Neuronal stem cell (in vitro differentiated cells): ENCODE results near the gene RIMKLB.

ENCODE experiments used
- DNase-seq: peaks from one replicate; pipeline ENCODE4 v3.0.0-alpha.2; 2013; ENCODE audit warnings: low spot score
- H2AFZ ChIP-seq: one replicate; pipeline ENCODE4 v1.6.1; 2013; ENCODE audit warnings: mild to moderate bottlenecking, low read length, inconsistent platforms
- H2AK5ac ChIP-seq: 2 replicates; pipeline ENCODE4 v1.6.1; 2013; ENCODE audit warnings: low read depth, mild to moderate bottlenecking, inconsistent platforms, low read length, moderate library complexity, mixed read lengths
- H2BK120ac ChIP-seq: 2 replicates; pipeline ENCODE4 v1.6.1; 2013; ENCODE audit warnings: low read depth, mild to moderate bottlenecking, inconsistent platforms, low read length, moderate library complexity, mixed read lengths
- H2BK12ac ChIP-seq: one replicate; pipeline ENCODE4 v1.6.1; 2013; ENCODE audit warnings: low read length, inconsistent platforms
- H2BK15ac ChIP-seq: 2 replicates; pipeline ENCODE4 v1.6.1; 2013; ENCODE audit warnings: mild to moderate bottlenecking, low read length, inconsistent platforms, mixed read lengths
- H2BK5ac ChIP-seq: one replicate; pipeline ENCODE4 v1.6.1; 2013; ENCODE audit warnings: inconsistent platforms, mild to moderate bottlenecking, low read length, moderate library complexity
- H3K14ac ChIP-seq: one replicate; pipeline ENCODE4 v1.6.1; 2013; ENCODE audit warnings: low read length, inconsistent platforms
- H3K18ac ChIP-seq: 2 replicates; pipeline ENCODE4 v1.6.1; 2013; ENCODE audit warnings: low read length, inconsistent platforms
- H3K23ac ChIP-seq: 2 replicates; pipeline ENCODE4 v1.6.1; 2013; ENCODE audit warnings: low read depth, mild to moderate bottlenecking, mixed read lengths, low read length, inconsistent platforms; ENCODE audit not compliant: poor library complexity
- H3K27ac ChIP-seq: replicated peaks from 3 replicates; pipeline ENCODE4 v1.5.1; 2013; ENCODE audit warnings: low read length, inconsistent platforms
- H3K27me3 ChIP-seq, 3 experiments: 2 replicates each; pipeline ENCODE4 v1.6.1; 2013; ENCODE audit warnings: low read length in 3 of 3, mild to moderate bottlenecking in 2 of 3, inconsistent platforms in 1 of 3, low read depth in 1 of 3, mixed read lengths in 1 of 3, moderate library complexity in 1 of 3; ENCODE audit not compliant: control insufficient read depth in 3 of 3, insufficient read depth in 3 of 3
- H3K36me3 ChIP-seq, 2 donors: replicated peaks in 1 of 2; 2 replicates each; pipeline ENCODE4 v1.6.1; 2013; ENCODE audit warnings: low read length in 2 of 2; ENCODE audit not compliant: control insufficient read depth in 2 of 2, insufficient read depth in 2 of 2
- H3K4ac ChIP-seq: 2 replicates; pipeline ENCODE4 v1.6.1; 2013; ENCODE audit warnings: inconsistent platforms, mild to moderate bottlenecking, low read length, moderate library complexity
- H3K4me1 ChIP-seq, 2 donors: 1 replicate in 1 of 2; 2 replicates in 1 of 2; pipeline ENCODE4 v1.6.1; 2013; ENCODE audit warnings: low read length in 2 of 2, low read depth in 1 of 2; ENCODE audit not compliant: control insufficient read depth in 2 of 2, insufficient read depth in 1 of 2
- H3K4me2 ChIP-seq: one replicate; pipeline ENCODE4 v1.6.1; 2013; ENCODE audit warnings: mild to moderate bottlenecking, low read length, inconsistent platforms; ENCODE audit not compliant: insufficient read depth, poor library complexity, severe bottlenecking
- H3K4me3 ChIP-seq, 2 donors: 2 replicates each; pipeline ENCODE4 v1.5.1; 2013; ENCODE audit warnings: low read length in 2 of 2, mild to moderate bottlenecking in 2 of 2, inconsistent platforms in 1 of 2, moderate library complexity in 1 of 2
- H3K79me1 ChIP-seq: one replicate; pipeline ENCODE4 v1.6.1; 2013; ENCODE audit warnings: low read depth, mild to moderate bottlenecking, inconsistent platforms, low read length, moderate library complexity
- H3K9ac ChIP-seq: one replicate; pipeline ENCODE4 v1.6.1; 2013; ENCODE audit warnings: mild to moderate bottlenecking, low read depth, low read length, inconsistent platforms; ENCODE audit not compliant: poor library complexity
- H3K9me3 ChIP-seq, 2 donors: replicated peaks in 1 of 2; 2 replicates each; pipeline versions ENCODE3 to v1.6.1; 2013; ENCODE audit warnings: low read length in 2 of 2, mild to moderate bottlenecking in 2 of 2, inconsistent platforms in 1 of 2, low read depth in 1 of 2, mixed read lengths in 1 of 2, moderate library complexity in 1 of 2; ENCODE audit not compliant: control insufficient read depth in 2 of 2, insufficient read depth in 1 of 2
- H4K8ac ChIP-seq: one replicate; pipeline ENCODE4 v1.6.1; 2013; ENCODE audit warnings: low read depth, mild to moderate bottlenecking, inconsistent platforms, low read length, moderate library complexity
- H4K91ac ChIP-seq: one replicate; pipeline ENCODE4 v1.6.1; 2013; ENCODE audit warnings: low read length, low read depth, mild to moderate bottlenecking, inconsistent platforms; ENCODE audit not compliant: poor library complexity
- WGBS, 2 donors: extraction: QIAGEN DNeasy Blood & Tissue Kit; methylation state at CpG; one replicate each; pipeline ENCODE4 v1.1.7; 2013; ENCODE audit warnings: missing lambda C conversion rate in 2 of 2, mixed read lengths in 1 of 2; ENCODE audit not compliant: insufficient read length in 2 of 2, insufficient replicate concordance in 1 of 2; ENCODE audit errors: extremely low coverage in 2 of 2; 5-methylcytosine and 5-hydroxymethylcytosine counted together

RIMKLB gene

GRCh38 chr12:8689681-8690080, 8.1 kb upstream of the RIMKLB start:
- Histone ChIP-seq H2BK15ac (no peak overlapping the region), H2BK12ac (no peak overlapping the region), H3K4me3 (no peak overlapping the region), H3K27me3 (no peaks in the 10 kb centered on the region), H3K4me2 (no peak overlapping the region), H3K36me3 (no peaks in the 10 kb centered on the region), H3K4me1 (peaks cover 7 to 13% of the 10 kb centered on the region in 2 donors), H3K9me3 (no peaks in the 10 kb centered on the region), H4K8ac (no peak overlapping the region), H2AK5ac (no peak overlapping the region), H3K4ac (no peak overlapping the region), H2AFZ (peak overlapping the region; percentile 60), H3K18ac (no peak overlapping the region), H2BK120ac (no peak overlapping the region), H3K9ac (no peak overlapping the region), H3K14ac (no peak overlapping the region), H3K27ac (peak overlapping the region; percentile 33), H2BK5ac (no peak overlapping the region), H3K79me1 (no peaks in the 10 kb centered on the region), H3K23ac (no peak overlapping the region), H4K91ac (no peak overlapping the region)
- no peak for DNase-seq
- WGBS, 2 donors = no CpG with 5 or more reads among the region's 4 CpGs

GRCh38 chr12:8692573-8692972, 5.2 kb upstream of the RIMKLB start:
- H3K27me3 ChIP-seq = no peaks in the 10 kb centered on the region
- no peak overlapping the region for H2BK120ac ChIP-seq
- H3K23ac ChIP-seq = no peak overlapping the region
- no peaks in the 10 kb centered on the region for H3K79me1 ChIP-seq
- H3K4me3 ChIP-seq = peak overlapping the region in 1 of 2 donors; percentile 3
- peak; percentile 55 for DNase-seq
- peak overlapping the region; percentile 62 for H2AFZ ChIP-seq
- H3K14ac ChIP-seq = no peak overlapping the region
- H4K8ac ChIP-seq = no peak overlapping the region
- H3K4me1 ChIP-seq = peaks cover 8 to 17% of the 10 kb centered on the region in 2 donors
- H2BK5ac ChIP-seq = no peak overlapping the region
- H3K4ac ChIP-seq = no peak overlapping the region
- H3K36me3 ChIP-seq = no peaks in the 10 kb centered on the region
- no peak overlapping the region for H3K4me2 ChIP-seq
- H2BK15ac ChIP-seq = no peak overlapping the region
- no peak overlapping the region for H3K18ac ChIP-seq
- H3K27ac ChIP-seq = peak overlapping the region; percentile 23
- no peak overlapping the region for H3K9ac ChIP-seq
- no peaks in the 10 kb centered on the region for H3K9me3 ChIP-seq
- H2BK12ac ChIP-seq = no peak overlapping the region
- H2AK5ac ChIP-seq = no peak overlapping the region
- no peak overlapping the region for H4K91ac ChIP-seq
- WGBS, 2 donors = no CpG with 5 or more reads among the region's 5 CpGs

GRCh38 chr12:8695116-8695515, 2.7 kb upstream of the RIMKLB start:
- Histone ChIP-seq H3K18ac (no peak overlapping the region), H2BK15ac (no peak overlapping the region), H3K4ac (no peak overlapping the region), H3K36me3 (peaks cover 0 to 8% of the 10 kb centered on the region in 2 donors), H3K4me1 (peaks cover 4 to 23% of the 10 kb centered on the region in 2 donors), H3K9ac (no peak overlapping the region), H3K14ac (no peak overlapping the region), H3K9me3 (no peaks in the 10 kb centered on the region), H4K91ac (no peak overlapping the region), H3K23ac (no peak overlapping the region), H3K4me3 (no peak overlapping the region), H3K27ac (no peak overlapping the region), H2BK12ac (no peak overlapping the region), H2BK5ac (no peak overlapping the region), H2AFZ (no peak overlapping the region), H2BK120ac (no peak overlapping the region), H4K8ac (no peak overlapping the region), H3K4me2 (no peak overlapping the region), H3K79me1 (peaks cover 1% of the 10 kb centered on the region), H3K27me3 (no peaks in the 10 kb centered on the region), H2AK5ac (no peak overlapping the region)
- DNase-seq = no peak
- no CpG with 5 or more reads among the region's 10 CpGs for WGBS, 2 donors

- Histone ChIP-seq H3K23ac (no peak overlapping the region), H3K27ac (no peak overlapping the region), H3K4ac (no peak overlapping the region), H3K9ac (no peak overlapping the region), H3K4me2 (no peak overlapping the region), H3K9me3 (no peaks in the 10 kb centered on the region), H2AK5ac (no peak overlapping the region), H3K27me3 (no peaks in the 10 kb centered on the region), H2BK5ac (no peak overlapping the region), H3K18ac (no peak overlapping the region), H2BK120ac (no peak overlapping the region), H3K4me1 (peaks cover 4 to 25% of the 10 kb centered on the region in 2 donors), H4K91ac (no peak overlapping the region), H2AFZ (peak overlapping the region; percentile 89), H3K79me1 (peaks cover 1% of the 10 kb centered on the region), H3K36me3 (peaks cover 0 to 23% of the 10 kb centered on the region in 2 donors), H3K14ac (no peak overlapping the region), H3K4me3 (peak overlapping the region in 1 of 2 donors; percentile 86), H4K8ac (no peak overlapping the region), H2BK15ac (no peak overlapping the region), H2BK12ac (no peak overlapping the region)
- WGBS, 2 donors = no CpG with 5 or more reads among the region's 6 CpGs
- no peak for DNase-seq
These were observed 1.2 kb upstream of the RIMKLB start for GRCh38 chr12:8696442-8697090.
